Measurements from ENCODE around the gene RABGAP1L. TPM values are rescaled to one million over a fixed set of nuclear protein-coding genes. Genes with fewer than 3 reads are reported as not detected.
"Not testable (repeated sequence)": the region's sequence is repeated elsewhere in the genome, so short reads cannot be mapped to it uniquely, and the experiment has no call there.

RABGAP1L gene
- total RNA-seq, 1 experiment from 2014 or later = 14.2 TPM

DNA sequence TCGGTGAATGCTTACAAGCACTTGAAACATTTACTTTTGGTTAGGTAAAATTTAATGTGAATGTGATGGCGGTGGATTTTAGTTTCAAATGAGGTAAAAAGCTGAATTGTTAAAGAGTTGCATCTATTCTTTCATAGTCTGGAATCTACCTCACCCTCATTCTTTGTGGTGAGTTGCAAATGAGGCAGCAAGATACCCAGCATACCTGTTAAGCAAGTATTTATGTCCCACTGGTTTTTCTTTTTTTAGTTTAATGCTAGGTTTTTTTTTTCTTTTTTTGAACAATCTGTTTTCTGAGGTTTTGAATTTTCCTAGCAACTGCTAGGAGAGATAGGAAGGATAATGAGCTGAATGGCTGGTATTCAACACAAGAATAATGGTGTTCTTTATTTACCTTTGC lies 712.6 kb downstream of the RABGAP1L start:
- DNase-seq (ENCODE audit: low read depth) = no peak

DNA sequence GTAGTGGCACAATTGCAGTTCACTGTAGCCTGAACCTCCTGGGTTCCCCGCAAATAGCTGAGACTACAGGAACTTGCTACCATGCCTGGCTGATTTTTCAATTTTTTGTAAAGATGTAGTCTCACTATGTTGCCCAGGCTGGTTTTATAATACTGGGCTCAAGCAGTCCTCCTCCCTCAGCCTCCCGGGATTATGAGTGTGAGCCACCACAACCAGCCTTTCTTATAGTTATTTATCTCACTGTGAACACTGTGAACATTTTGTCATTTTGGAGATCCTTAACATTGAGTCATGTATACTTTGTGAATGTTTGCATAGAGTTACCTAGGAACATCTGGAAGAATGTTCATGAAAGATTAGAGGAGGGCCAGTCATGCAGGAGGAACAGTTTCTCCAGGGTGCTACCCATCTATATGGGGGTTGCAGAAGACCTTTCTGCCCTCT lies 713.3 kb downstream of the RABGAP1L start:
- DNase-seq (ENCODE audit: low read depth) = no peak

DNA sequence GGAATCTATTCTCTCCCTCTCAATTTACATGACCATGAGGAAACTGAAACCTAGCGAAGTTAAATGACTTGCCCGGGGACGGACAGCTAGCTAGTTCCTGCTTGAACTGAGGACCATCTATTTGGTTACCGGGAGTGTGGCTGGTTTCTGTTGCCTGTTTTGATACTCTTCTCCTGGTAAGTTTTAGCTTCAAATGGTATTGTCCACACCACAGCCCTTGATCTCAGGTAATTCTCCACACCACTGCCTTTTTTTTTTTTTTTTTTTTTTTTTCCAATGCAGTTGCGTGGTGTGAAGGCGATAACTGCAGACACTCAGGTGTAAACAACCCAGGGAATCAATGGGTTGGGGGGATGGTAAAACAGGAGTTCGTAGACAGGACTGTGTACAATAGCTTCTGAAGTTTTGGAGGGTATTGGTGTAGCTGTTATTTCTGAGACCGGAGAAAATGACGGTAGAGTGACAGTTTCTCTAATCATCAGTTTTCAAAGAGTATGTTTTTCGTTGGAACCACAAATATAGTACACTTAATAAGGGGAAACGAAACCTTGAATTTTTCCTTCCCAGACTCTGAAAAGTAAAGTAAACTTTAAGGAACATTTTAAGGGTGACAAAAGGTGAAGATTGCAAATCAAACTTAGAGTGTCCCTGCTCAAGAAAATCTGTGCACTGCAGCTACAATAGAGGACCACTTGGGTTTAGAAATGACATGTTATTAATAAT lies 715.2 kb downstream of the RABGAP1L start:
- DNase-seq (ENCODE audit: low read depth) = no peak

DNA sequence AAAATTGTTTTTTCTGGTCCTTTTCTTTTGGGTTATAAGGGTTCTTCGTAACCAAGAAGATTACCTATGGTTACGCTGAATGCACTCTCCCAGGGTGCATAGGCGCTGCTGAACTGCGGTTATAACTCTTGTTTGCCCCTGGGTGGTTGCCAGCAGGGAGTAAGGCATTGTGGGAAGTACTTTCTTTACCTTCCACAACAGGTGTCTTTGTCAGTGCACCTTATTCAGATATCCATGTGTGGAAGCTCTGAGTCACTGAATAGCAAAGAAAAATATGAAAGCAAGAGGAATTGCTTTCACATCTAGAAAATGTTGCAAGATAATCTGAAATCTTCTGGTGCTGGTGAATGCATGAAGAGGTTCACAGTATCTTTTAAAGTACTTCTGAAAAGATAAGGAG lies 716.0 kb downstream of the RABGAP1L start:
- DNase-seq (ENCODE audit: low read depth) = no peak

DNA sequence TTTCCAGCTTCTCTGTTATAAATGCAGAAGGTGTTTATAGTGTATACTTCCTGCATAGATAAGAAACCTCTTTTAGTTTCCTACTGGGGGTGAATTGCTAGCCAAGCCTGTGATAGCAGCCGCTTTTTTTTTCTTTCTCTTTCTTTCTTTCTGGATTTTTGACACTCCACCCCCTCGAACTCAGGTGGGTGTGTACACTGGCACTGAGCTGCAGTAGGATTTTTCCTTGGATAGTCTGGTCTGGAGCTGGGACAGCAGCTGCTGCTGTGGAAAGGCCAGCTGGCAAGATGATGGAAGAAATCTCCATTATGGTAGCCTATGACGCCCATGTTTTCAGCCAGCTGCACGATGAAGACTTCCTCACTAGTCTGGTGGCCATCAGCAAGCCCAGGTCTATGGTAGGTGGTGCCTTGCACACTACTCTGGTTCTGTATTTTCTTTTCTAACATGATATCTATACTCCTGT lies 717.9 kb downstream of the RABGAP1L start:
- no peak for DNase-seq (ENCODE audit: low read depth)

DNA sequence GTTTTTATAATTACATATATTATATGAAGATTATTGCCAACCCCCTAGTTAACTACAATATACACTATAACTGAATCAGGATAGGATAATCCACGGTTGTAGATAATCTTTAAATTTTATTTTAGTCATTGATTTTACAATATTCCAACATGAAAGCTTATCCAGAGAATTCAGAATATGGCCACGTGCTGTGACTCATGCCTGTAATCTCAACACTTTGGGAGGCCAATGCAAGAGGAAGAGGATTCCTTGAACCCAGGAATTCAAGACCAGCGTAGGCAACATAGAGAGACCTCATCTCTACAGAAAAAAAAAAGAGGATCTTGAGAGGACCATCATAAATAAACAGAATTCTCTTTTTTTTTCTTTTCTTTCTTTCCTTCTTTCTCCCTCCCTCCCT lies 720.9 kb downstream of the RABGAP1L start:
- no peak for DNase-seq (ENCODE audit: low read depth)

DNA sequence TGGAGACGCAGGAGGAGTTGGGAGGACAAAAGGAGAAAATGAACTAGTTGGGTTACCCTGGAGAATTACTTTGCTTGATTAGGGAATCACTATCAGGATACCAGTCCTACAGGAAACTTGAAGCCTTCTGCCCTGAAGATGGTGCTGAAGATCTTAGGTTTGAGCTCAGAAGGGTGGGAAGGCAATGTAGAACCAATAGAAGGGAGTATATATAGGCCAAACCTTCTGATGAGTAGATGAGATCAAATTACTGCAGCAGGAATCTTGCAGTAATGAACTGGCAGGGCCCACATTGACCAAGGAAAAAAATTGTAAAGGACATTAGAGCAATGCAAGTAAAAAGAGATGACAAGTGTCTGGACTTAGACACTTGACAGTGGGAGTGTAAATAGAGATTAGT lies 724.1 kb downstream of the RABGAP1L start:
- DNase-seq (ENCODE audit: low read depth) = peak; percentile 15

DNA sequence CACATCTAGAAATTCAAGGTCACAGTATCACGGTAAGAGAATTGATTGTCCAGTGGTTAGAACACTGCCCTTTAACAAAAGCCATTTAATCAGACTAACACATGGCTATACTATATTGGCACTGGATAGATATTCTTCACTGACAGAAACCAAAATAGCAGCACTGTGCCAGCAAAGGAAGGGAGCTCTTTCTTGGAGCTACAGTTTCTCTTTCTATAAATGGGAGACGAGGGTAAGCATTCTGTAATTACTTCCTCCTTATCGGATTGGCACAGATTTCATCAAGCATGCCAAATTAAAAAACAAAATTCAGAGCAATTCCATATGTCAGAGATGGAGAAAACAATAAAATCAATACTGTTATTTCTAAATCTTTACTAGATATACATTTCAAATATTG lies 724.7 kb downstream of the RABGAP1L start:
- no peak for DNase-seq (ENCODE audit: low read depth)

DNA sequence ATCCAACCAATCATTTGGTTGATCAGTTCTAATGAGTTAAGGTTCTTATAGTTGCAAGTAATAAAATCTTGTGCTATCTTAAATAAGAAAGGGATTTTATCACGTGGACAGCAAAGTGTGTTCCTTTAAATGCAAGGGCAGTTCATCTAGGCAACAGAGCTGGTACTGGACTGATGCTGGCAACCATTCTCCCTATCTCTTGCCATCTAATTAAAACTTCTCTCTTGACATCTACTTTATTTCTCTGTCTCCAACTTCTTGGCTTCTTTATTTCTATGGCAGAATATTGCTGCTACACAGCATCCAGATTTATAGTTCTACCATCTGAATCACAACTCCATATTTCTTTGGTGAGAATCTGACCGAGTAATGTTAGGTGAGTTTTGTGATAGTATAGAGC lies 725.2 kb downstream of the RABGAP1L start:
- no peak for DNase-seq (ENCODE audit: low read depth)

DNA sequence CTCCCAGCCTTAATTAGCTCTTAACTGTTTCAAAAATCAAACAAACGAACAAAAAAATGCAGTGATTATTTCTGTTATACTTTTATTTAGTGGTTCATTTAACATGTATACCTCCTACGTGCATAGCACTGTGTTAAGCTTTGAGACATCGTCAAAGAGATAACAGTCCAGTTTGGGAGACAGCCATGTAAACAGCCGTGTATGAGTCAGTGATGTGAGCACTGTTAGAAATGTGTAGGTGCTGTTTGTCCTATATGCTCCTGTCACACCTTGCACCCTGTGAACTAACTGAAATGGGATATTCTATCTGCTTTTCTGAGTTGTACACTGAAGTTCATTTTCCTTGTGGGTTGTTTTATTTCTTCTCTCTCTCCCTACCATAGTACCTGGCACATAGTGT lies 730.7 kb downstream of the RABGAP1L start:
- no peak for DNase-seq (ENCODE audit: low read depth)

DNA sequence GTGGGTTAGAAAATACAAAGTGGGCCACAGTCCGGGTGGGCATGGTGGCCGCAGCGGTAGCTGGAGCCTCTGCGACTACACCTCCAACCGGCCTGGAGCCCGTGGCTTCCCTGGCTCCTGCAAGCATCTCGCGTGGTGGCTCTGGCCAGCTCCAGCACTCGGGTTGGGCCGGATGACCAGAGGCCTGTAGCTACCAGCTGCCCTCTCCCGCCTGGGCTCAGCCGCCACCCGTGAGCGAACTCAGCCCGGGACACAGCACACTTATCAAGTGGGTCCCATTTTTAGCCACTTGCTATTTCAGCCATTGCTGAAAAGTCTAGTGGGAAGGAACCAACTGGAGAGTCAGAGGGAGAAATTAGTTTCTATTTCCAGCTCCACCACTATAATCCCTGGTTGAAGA lies 732.7 kb downstream of the RABGAP1L start:
- no peak for DNase-seq (ENCODE audit: low read depth)

DNA sequence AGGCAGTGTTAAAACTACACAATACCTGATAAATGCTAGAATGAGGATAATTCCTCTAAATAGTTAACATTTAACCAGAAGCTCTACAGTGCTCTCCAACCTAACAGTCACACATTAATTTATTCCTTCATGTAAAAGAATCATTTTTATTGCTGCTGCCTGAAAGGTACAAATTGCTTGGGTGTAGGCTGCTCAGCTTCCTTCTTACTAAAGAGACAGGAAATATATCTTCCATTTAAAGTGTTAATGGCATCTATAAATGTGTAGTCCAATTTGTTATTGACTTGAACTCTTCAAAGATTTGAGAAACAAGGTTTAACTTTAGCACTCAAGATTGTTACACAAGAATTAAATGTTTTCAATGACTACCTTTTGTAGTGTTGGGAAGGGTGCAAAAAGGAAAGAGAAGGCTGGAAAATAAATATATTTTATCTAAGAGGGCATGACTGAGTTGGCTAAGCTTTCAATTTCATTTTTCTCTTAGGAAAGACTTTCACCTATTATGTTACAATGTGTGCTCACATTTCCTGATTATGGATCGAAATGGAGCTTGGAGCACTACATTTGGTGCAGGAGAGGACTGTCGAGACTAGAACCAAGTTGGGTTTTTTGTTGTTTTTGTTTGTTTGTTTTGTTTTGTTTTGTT lies 734.9 kb downstream of the RABGAP1L start:
- DNase-seq (ENCODE audit: low read depth) = no peak

DNA sequence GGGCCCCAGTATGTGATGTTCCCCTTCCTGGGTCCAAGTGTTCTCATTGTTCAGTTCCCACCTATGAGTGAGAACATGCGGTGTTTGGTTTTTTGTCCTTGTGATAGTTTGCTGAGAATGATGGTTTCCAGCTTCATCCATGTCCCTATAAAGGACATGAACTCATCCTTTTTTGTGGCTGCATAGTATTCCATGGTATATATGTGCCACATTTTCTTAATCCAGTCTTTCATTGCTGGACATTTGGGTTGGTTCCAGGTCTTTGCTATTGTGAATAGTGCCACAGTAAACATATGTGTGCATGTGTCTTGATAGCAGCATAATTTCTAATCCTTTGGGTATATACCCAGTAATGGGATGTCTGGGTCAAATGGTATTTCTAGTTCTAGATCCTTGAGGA lies 736.3 kb downstream of the RABGAP1L start:
- not testable (repeated sequence) for DNase-seq (ENCODE audit: low read depth)

DNA sequence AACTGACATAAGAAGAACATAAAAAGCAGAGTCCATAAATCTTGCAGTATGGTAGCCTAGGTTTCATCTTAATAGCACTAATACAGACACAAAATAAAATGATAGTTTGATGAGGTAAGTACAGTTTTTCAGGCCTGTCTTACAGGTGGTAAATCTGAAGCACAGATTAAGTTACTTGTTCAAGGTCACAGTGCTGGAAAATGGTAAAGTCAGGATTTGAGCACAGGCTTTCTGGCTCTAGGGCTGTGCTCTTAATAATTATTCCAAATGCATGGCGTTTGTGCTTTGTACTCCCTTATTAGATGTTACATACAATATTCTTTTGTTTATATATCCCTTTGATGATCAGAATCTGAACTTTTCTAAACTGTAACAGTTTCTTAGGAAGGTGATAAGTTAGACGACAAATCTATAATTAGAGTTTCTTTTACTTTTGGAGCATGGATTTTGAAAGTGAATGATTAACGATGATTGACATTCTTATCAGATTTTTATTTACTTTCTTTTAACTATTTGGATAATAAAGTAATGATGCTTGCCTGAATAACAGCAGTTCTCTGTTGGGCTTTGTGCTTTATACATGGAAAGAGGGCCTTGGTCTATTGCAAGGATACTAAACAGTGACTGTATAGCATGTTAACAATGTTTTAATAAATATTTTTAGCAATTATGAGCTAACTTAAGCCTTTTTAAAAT lies 738.9 kb downstream of the RABGAP1L start:
- DNase-seq (ENCODE audit: low read depth) = no peak

DNA sequence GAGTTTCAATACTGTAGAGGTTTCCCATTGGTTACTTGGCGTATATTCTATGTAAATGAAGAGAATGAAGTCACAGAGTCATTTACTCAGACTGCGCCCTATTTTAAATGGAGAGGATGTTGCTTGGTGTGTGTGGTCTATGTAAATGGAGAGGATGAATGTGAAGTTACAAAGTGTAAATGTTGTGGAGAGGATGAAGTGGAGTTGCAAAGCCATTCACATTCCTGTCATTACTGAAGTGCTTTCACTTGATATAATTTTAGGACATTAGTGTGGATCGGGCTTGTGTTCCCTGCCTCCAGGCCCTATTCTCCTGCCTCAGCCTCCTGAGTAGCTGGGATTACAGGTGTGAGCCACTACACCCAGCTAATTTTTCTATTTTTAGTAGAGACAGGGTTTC lies 741.0 kb downstream of the RABGAP1L start:
- no peak for DNase-seq (ENCODE audit: low read depth)

DNA sequence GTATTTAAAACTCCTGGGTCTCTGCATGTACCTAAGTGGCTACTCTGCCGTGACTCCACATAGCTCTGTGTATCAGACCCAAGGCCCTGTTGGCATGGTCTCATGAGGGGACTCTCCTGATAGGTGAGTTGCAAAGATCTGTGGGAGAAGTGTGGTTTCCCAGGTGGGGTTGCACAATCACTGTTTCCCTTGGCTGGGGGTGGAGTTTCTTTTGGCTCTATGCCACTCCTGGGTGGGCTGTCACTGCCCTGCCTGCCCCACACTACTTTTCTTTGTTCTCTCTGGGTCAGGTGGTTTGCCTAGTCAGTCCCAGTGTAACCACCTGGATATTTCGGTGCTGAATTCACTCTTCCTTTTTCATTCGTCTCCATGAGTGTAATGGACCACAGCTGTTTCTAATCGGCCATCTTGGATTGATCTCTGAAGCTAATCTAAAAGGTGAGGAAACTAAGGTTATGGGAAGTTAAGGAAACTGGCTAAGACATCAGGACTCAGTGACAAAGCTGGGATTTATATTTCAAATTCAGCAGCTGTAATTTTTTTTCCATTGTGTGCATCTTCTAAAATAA lies 743.3 kb downstream of the RABGAP1L start:
- peak; percentile 35 for DNase-seq (ENCODE audit: low read depth)

DNA sequence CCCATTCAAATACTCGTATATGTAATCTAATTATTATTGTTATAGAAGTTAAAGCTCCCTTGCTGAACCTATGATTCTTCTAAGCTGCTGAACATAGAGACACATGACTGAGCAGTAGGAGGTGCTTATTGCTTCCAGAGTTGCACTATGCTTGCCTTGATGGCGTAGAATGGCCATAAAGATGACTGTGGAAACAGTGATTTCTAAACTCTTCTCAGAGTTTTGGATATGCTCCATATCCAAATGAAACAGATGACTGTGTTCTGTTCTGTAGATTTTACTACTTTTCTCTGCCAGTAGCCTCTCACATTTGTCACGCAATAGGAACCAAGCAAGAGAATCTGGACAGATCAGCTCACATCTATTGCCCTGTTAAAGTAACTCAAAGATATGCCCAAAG lies 752.3 kb downstream of the RABGAP1L start:
- no peak for DNase-seq (ENCODE audit: low read depth)

DNA sequence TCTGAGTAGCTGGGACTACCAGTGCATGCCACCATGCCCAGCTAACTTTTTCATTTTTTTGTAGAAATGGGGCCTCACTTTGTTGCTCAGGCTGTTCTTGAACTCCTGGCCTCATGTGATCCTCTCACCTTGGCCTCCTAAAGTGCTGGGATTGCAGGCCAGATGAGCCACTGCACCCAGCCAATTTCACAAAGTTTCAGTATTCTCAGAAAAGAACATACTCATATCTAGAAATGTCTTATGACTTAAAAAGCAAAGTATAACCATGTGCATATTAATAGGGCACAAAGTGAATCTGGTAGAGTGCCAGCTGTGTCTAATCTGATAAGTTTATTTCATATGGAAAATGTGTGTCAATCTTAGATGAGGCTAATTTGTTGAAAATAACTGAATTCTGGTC lies 752.9 kb downstream of the RABGAP1L start:
- no peak for DNase-seq (ENCODE audit: low read depth)

DNA sequence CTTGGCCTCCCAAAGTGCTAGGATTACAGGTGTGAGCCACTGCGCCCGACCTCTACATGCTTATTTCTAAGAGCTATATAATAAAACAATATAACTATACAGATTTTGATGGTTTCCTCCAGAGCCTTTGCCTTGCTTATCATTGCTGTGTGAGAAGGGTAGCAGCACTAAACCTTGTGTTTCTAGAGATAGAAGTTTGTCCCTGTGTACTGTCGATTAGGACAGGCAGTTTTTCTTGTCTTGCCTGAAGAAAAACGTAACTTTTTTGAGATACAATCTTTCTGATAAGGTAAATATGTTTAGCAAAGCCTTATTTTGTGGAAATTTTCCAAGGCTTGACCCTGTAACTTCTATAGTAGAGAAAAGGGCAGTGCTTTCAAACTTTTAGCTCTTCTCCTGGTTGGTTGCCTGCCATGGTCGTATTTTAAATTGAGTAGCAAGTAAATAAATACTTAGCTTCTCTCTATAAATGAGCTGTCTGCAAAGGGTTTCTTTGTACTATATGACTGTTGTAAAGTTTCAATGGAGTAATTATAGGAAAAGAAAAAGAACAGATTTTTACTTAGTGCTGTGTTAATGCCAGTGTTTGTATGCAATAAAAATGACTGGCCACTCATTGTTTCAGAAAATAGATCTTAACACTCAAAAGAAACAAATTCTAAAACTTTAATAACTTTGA lies 754.0 kb downstream of the RABGAP1L start:
- DNase-seq (ENCODE audit: low read depth) = no peak

DNA sequence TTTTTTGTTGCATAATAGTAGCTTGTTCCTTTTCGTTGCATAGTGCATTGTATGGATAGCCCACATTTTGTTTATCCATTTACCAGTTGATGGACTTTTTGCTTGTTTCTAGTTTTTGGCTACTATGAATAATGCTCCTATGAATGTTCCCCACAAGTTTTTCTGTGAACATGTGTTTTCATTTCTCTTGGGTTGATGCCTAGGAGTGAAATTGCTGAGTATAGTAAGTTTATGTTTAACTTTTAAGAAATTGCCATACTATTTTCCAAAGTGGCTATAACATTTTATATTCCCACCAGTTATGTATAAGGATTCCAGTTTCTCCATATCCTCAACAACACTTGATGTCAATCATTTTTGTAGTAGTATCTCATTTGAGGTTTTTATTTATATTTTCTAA lies 755.7 kb downstream of the RABGAP1L start:
- DNase-seq (ENCODE audit: low read depth) = no peak

DNA sequence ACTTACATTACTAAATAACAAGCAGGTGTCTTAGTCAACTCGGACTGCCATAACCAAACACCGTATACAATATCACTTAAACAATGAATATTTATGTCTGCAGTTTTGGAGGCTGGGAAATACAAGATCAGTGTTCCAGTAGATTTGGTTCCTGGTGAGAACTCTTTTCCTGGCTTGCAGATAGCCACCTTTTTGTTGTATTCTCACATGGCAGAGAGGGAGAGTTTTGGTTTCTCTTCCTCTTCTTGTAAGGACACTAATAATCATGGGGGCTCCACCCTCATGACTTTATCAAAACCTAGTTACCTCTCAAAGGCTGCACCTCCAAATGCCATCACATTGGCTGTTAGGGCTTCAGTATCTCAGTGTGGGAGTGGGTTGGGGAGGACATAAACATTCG lies 757.5 kb downstream of the RABGAP1L start:
- no peak for DNase-seq (ENCODE audit: low read depth)

DNA sequence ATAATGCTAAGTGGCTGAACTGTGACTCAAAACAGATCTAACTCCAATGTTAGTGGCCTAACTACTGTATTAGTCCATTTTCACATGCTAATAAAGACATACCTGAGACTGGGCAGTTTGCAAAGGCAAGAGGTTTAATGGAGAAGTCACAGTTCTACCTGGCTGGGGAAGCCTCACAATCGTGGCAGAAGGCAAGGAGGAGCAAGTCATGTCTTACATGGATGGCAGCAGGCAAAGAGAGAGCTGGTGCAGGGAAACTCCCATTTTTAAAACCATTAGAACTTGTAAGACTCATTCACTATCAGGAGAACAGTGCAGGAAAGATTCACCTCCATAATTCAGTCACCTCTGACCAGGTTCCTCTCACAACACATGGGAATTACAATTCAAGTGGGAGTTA lies 760.8 kb downstream of the RABGAP1L start:
- no peak for DNase-seq (ENCODE audit: low read depth)
